ENCODE data around the gene GRB7.
A peak's percentile ranks its signal among the peaks of the same experiment; 100 is the strongest.
"Not testable (repeated sequence)": the region's sequence is repeated elsewhere in the genome, so short reads cannot be mapped to it uniquely, and the experiment has no call there.

Gene GRB7

DNA sequence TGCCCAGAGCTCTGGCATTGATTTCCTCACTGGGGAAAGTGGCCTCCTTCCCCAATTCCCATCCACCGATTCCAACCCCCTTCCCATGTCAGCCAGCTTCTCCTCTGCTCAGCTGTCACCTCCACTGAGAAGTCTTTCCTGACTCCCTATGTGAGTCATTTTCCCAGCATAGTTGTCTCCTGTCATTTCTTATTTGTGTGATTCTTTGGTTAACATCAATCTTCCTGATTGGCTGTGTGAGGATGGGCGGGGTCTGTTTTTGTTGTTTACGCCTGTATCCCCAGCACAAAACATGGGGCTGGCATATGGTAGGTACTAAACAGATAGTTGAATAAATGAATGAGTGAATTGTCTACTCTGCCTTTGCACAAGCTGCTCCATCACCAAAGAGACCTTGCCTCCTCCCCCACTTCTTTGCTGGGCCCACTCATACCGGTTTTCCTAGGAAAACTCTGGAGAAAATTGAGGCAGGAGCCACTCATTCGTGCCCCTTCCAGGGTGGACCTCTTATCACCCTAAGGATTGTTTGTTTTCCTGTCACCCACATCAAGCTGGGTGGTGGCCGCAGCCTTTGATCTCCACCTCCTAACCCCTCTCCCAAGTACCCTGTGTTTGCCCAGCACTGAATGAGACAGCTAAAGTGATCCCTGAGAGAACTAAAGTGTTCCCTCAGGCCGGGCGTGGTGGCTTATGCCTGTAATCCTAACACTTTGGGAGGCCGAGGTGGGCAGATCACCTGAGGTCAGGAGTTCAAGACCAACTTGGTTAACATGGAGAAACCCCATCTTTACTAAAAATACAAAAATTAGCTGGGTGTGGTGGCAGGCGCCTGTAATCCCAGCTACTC lies 1.2 kb upstream of the GRB7 start:
- DNase-seq = no peak

DNA sequence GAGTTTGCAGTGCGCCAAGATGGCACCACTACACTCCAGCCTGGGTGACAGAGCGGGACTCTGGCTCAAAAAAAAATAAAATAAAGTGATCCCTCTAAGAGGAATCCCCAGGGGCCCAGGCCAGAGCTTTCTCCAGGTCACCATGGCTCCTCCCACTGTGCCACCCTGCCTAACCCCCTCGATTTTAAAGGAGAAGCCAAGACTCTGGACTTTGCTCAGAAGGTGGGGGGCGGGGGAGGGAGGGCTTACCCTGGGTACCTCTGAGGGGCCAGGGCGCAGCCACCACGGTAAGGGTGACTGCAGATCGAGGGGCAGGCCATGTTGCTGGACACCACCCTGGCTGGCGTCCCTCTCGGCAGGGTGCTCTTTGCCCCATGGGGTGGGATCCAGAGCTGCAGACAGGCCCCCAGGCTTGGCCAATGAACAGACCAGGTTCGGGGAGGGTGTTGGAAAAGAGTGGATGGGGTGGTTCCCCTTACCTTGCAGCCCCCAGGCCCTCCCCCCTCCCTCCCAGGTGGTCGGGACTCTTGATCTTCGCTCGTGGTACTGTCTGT lies 455 bp upstream of the GRB7 start:
- no peak for DNase-seq

DNA sequence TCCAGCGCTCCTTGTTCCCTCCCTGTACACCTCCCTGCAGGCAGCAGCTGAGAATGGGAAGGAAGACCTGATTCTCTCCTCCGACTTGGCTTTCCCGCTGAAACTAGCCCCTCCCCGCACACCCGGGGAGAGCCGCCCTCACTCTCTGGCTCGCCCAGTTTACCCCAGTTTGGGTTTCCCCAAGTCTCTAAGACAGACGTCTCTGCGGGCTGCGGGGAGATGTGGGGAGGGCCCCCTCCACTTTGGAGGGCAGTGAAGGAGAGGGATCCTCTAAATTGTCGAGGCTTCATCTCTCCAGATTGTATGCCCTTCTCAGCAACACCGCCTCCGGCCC lies 797 bp downstream of the GRB7 start:
- DNase-seq = peak; percentile 72

DNA sequence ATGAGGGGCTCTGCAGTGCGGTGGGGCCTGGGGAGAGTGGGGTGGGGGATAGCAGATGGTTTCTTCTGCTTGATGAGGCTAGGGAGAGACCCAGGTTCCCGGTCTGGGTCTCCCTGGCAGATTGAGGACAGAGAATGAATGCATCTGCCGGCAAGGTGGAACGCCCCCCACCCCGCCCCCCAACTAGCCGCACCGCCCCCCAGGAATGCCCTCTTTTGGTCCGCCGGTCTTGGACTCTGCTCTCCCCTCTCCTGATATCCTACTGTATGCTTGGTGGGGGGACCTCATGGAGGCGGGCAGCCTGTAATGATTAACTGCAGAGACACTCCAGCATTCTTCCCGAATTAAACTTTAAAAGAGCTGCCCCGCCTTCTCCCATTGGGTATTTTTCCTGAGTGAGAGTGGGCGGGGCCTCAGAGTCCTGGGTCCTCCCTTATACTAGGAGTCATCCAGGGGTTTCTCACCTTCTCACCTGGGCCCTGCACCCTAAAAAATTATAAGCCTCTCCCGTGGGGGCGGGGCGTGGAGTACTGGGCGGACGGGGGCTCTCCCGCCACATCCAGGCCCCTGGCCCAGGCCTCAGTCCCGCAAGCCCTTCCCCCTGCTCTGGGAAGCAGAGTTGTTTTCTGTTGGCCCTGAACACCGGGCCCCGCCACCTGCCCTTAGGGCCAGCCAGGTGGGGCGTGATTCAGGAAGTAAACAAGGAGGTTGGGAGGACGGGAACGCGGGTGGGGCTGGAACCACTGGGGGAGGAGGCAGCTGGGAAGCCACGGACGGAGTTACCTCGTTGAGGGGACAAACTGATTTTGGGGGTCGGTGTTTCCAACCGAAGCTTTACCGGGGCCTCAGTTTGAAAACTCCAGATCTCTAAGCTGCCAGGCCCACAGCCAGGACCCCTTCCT lies 1.5 kb downstream of the GRB7 start:
- DNase-seq = no peak

DNA sequence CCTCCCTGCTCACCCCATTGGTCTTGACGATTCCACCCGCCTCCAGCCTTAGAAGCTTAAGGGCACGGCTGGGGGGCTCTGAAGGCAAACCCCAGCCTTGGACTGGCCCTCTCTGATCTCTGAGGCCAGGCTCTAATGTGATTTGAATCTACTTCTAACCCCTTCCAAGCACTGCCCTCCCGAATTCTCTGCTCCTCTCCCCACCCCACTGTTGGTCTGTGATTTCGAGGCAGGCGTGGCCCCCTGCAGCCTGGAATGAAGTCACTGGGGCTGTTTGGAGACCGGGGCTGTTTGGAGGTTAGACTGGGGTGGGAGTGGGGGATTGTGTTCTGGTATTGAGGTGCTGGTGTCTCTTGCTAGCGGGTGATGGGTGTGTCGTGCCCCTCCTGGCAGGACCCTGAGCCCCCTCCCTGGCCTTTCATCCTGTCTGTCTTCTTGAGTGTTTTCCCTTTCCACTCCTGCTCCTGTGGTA lies 2.2 kb downstream of the GRB7 start:
- DNase-seq = no peak

DNA sequence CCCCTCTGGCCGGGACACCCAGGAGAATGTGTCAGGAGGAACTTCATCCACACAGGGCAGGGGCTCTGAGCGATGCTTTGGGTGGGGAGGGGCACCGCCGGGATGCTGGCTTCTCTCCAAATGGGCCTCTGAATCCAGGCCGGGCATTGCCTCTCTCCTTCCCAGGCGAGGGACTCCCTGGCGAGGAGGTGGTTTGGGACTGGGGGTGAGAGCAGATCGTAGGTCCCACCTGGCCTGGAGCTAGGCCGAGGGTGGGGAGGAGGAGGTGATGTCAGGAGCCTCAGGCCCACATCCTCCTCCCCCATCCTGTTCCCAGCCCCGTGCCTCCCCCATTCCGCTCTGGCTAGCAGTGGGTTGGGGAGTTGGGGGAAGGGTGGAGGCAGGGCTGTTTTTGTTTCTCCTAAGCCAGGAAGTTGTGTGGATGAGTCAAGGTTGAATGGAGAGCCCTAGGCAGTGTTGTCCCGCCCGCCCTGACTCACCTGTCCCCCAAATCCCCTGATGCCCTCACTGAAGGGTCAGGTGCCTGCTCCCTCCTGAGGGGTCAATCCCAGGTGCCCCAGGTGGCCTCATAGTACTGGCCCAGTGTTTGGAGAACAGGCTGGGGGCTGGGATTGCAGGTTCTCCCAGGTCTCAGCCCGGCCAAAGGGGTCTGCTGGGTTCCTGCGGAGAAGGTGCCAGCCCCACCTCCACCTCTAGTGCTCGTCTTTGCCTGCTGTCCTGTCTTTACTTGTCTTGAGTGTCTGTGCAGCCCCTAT lies 2.8 kb downstream of the GRB7 start:
- DNase-seq = no peak

DNA sequence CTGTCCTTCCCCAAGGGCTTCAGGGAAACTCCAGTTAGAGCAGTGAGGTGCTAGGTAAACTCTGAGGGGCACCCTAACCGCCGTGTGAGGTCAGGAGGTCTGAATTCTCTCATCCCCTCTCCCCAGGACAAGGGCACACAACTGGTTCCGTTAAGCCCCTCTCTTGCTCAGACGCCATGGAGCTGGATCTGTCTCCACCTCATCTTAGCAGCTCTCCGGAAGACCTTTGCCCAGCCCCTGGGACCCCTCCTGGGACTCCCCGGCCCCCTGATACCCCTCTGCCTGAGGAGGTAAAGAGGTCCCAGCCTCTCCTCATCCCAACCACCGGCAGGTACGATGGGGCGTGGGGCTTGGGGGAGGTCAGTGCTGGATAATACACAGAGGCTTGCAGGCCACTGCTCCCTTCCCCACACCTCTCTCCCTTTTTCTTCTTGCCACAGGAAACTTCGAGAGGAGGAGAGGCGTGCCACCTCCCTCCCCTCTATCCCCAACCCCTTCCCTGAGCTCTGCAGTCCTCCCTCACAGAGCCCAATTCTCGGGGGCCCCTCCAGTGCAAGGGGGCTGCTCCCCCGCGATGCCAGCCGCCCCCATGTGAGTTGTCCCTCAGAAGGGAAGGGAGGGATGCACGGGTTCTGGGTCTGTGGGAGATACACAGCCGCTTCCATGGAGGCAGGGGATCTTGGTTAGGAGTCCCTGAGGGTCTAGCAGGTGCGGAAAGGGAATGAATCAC lies 4.6 kb downstream of the GRB7 start:
- no peak for DNase-seq

DNA sequence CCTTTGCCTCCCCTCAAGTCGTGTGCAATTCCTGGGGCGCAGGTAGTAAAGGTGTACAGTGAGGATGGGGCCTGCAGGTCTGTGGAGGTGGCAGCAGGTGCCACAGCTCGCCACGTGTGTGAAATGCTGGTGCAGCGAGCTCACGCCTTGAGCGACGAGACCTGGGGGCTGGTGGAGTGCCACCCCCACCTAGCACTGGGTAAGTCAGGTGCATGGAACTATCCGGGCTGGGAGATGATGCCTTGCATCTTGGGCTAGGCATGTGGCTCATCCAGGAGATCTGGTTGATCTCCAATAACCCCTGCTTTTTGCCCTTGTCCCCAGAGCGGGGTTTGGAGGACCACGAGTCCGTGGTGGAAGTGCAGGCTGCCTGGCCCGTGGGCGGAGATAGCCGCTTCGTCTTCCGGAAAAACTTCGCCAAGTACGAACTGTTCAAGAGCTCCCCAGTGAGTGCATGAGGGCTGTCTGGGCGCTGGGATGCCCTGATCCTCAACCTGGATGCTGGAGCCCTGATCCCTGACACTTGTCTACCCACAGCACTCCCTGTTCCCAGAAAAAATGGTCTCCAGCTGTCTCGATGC lies 5.2 kb downstream of the GRB7 start:
- no peak for DNase-seq

DNA sequence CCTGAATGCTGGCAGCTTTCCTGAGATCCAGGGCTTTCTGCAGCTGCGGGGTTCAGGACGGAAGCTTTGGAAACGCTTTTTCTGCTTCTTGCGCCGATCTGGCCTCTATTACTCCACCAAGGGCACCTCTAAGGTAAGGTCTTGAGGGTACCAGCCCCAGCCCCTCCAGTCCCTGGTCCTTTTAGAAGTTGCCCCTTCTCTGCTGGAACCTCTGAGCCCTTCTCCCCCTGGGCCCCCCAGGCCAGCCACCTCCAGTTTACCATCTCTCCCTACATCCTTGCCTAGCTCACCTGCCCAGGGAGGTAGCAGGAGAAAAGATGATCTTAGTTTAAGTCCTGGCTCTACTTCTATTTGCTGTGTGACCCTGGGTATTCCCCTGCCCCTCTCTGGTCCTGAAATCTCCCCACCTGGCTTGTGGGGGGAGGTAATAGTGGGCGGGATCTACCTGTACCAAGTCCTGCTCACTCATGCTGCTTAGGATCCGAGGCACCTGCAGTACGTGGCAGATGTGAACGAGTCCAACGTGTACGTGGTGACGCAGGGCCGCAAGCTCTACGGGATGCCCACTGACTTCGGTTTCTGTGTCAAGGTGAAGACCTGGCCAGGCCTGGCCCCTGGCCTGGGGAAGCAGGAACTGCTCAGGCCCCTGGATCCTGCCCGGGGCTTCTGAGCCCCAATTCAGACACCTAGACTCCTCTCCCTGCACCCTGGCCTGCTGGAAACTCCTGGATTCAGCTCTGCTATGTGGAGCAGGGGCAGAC lies 6.5 kb downstream of the GRB7 start:
- DNase-seq = no peak

DNA sequence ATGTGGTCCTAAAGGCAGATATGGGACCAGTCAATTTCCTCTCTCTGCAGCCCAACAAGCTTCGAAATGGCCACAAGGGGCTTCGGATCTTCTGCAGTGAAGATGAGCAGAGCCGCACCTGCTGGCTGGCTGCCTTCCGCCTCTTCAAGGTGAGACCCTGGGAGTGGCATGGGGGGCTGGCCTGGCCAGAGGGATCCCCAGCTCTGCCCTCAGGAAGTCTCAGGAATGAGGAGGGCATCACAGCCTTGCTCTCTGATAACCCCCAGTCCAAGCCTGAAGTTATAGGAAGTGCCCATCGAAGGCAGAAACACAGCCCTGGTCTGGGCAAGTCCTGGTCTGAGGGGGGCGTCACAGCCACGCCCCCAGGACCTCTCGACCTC lies 7.1 kb downstream of the GRB7 start:
- no peak for DNase-seq

DNA sequence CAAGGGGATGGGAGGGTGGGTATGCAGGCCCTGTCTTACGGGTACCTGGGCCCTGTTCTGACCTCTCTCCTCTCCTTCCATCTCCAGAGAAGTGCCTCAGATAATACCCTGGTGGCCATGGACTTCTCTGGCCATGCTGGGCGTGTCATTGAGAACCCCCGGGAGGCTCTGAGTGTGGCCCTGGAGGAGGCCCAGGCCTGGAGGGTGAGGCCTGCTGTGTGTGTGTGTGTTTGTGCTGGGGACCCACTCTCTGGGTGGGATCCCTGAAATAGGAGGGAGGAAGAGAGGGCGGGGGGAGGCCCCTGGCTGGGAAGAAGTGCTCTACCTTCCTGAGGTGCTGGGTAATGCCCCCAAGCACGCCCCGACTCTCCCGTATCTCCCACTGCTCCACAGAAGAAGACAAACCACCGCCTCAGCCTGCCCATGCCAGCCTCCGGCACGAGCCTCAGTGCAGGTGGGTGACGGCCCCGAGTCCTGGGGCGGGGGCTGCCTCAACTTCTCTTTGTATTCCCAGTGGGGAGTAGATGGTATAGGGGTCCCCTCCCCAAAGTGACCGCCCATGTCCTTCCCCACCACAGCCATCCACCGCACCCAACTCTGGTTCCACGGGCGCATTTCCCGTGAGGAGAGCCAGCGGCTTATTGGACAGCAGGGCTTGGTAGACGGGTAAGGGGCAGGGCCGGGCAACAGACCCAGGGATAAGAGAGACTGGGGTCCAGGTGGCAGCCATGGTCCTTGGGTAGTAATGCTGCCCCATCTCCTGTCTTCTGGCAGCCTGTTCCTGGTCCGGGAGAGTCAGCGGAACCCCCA lies 7.8 kb downstream of the GRB7 start:
- no peak for DNase-seq

DNA sequence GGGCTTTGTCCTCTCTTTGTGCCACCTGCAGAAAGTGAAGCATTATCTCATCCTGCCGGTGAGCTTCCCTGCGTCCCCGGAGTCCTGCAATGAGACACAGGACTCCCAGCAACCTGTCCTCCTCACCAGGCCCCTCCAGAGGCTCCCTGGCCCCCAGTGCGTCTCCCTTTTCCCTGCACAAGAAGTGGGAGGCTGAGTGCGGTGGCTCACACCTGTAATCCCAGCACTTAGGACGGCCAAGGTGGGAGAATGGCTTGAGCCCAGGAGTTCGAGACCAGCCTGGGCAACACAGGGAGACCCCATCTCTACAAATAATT lies 8.4 kb downstream of the GRB7 start:
- no peak for DNase-seq

DNA sequence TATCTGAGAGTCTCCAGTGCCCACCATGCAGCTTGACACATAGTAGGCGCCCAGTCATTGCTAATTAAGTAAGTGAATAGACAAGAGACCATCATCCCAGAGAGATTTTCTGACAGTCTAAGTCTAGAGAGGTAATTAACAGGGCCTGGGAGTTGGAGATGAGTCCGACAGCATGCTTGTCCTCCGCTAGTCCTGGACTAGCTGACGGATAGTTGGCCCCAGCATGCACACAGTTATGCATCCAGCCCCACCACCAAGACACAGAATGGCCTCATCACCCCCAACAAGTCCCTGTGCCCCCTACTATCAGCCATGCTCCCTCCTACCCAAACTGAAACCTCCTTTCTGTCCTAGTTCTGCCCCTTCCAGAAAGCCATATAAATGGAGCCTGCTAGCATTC lies 10.0 kb downstream of the GRB7 start:
- no peak for DNase-seq

DNA sequence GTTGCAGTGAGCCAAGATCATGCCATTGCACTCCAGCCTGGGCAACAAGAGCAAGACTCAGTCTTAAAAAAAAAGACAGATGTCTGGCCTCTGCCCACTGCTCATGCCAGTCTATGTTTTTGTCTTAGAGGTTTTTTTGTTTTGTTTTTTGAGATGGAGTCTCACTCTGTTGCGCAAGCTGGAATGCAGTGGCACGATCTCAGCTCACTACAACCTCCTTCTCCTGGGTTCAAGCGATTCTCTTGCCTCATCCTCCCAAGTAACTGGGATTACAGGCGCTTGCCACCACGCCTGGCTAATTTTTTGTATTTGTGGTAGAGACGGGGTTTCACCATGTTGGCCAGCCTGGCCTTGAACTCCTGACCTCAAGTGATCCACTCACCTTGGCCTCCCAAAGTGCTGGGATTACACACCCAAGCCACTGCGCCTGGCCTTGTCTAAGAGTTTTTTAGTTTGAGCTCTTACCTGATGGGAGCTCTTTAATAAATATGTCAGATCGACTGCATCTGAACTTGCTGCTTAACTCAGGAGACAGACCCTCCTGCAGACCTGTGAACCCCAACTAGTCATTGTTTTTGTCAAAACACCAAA lies 10.8 kb downstream of the GRB7 start:
- not testable (repeated sequence) for DNase-seq

DNA sequence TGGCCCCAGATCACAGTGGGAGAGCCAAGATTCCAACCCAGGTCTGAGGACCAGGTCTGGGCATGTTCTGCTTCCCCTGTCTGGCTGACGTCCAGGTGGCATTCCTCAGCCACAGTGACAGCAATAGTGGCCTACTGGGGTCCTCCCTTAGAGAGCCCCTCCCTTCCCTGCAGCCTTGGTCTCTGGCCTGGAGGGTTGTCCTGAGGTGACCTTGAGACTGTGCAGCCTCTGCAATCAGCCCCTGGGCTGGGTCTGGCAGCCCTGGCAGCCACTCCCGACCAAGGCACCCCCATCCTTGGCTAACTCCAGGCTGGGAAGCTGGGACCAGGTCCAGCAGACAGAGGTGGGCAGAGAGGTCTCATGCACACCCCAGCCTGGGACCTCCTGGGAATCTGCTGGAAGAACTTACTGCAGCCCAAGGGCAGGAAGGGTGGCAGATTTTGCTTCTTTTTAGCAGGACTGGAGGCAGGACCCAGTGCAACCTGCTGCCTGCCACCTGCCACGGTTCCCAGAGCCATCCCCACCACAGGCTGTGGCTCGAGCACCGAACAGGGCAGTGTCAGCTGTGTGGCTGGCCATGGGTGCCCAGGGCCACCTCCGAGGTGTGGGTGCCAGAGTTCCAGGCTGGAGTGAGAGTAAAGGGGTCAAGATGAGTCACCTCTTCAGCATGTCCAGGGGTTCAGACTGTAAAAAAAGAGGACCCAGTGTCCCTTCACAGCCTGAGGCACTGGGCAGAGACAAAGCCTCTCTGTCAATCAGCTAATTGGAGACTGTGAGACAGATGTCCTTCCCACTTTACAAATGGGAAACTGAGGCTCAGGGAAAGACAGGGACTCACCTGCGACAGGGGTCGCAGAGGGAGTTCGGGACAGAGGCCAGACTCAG lies 12.6 kb downstream of the GRB7 start:
- no peak for DNase-seq

DNA sequence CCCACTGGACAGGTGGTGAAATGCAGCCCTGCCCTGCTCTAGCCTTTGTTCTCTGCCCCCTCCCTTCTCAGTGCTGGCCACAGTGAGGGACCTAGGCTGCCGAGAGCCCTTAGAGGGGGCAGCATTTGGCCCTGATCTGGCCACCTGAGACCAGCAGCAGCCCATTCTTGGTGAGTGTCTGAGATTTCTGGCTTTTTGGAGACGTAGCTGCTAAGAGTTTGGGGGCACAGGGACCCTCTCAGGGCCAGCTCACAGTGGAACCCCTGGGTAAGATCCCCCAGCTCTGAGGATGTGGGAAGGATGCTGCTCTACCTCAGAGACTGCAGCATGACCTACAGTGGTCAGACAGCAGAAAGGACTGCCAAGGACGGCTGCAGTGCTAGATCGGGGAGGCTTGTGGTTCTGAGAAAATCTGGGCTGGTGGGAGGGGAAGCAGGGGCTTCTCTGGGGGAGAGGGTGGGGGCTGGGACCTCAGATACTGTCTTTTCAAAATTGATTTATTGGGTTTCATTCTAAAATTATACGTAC lies 13.3 kb downstream of the GRB7 start:
- no peak for DNase-seq

DNA sequence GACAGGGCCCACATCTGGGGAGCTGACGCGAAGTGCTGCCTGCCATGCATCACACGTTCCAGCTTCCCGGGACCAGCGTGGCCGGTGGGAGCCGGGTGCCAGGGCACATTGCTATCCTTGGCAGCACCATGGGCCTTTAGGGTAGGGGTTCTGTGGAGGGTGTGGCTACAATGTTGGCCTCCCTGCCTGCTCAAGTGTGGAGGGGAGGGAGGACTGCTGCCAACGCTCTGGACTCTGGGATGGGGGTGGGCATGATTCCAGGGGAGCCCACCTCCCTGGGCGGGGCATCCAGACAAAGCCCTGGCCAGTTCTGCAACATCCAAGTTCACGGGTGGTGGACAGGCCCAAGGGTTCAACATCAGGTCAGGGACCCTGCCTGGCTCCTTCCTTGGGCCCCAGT lies 13.9 kb downstream of the GRB7 start:
- DNase-seq = no peak

DNA sequence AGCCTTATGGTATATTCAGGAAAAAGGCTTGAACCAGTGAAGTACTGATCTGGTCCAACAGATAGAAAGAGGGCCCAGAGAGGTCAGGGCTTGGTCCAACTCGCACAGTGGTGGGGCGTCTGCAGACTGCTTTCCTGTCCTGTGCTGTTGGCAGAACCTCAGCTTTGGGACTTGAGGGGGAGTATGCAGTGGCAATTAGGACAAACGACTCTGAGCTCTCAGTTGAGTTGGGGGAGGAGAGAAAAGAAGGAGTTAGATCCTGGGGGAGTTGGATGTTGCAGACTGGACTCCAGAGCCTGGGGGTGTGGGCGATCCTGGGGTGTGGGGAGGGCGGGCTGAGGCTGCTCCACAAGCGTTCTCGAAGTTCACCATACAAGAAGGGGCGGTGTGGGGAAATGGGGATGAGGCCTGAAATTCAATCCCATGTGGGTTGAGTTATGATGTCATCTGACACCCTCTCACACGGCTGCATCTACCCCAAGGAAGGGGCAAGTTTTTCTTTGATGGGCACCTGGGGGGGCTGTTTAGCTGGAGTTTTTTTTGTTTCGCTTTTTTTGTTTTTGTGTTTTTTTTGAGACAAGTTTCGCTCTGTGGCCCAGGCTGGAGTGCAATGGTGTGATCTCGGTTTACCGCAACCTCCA lies 14.6 kb downstream of the GRB7 start:
- no peak for DNase-seq

Data from activated CD8-positive, alpha-beta memory T cell treated with anti-CD3 and anti-CD28 coated beads, Interleukin-2, amount 50 U/mL, for 48 hours (primary cell).